DMS153 treated with DMSO at 0.1 percent for 48 hours (cell line): ENCODE data around the gene CBX1.

Experiments
- DNase-seq: peaks from one replicate; lab custom pipeline; 2025; ENCODE audit not compliant: unreplicated experiment; lab: John Stamatoyannopoulos, UW

The CBX1 gene

DNA sequence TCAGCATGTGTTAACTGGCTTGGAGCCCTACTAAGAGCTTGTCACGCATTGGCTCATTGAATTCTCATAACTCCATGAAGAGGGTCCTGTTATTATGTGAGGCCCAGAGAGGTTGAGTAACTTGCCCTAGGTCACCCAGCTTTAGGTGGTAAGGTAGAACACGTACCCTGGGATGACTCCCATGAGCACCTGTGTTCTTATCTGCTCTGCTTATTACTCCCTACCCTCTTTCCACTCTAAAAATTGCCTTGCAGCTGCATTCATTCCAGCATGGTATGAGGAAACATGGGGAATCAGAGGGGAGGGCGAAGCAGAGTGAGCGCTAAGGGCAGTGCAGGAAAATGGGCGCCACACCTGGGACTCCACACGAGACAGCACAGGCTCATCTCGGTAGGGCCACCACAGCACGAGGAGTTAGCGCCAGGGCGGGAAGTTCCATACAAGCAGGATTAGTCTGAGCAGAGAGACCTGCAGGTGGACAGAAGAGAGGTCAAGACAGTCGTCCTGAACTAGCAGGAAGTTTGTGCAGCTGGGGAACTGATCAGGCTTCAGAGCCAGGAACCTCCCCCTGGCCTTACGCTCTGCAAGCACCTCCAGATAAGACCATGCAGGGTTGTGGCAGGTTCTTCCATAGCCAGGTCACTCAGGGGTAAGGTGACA, 73.8 kb downstream of the CBX1 start:
- DNase-seq: no peak

- peak; percentile 70 for DNase-seq
These were observed 74.6 kb downstream of the CBX1 start for GRCh38 chr17:48026502-48027321.

GRCh38 chr17:48025904-48026501, 75.3 kb downstream of the CBX1 start:
- no peak for DNase-seq

- DNase-seq: peak; percentile 95
These were observed 76.0 kb downstream of the CBX1 start for GRCh38 chr17:48025040-48025903.

DNA sequence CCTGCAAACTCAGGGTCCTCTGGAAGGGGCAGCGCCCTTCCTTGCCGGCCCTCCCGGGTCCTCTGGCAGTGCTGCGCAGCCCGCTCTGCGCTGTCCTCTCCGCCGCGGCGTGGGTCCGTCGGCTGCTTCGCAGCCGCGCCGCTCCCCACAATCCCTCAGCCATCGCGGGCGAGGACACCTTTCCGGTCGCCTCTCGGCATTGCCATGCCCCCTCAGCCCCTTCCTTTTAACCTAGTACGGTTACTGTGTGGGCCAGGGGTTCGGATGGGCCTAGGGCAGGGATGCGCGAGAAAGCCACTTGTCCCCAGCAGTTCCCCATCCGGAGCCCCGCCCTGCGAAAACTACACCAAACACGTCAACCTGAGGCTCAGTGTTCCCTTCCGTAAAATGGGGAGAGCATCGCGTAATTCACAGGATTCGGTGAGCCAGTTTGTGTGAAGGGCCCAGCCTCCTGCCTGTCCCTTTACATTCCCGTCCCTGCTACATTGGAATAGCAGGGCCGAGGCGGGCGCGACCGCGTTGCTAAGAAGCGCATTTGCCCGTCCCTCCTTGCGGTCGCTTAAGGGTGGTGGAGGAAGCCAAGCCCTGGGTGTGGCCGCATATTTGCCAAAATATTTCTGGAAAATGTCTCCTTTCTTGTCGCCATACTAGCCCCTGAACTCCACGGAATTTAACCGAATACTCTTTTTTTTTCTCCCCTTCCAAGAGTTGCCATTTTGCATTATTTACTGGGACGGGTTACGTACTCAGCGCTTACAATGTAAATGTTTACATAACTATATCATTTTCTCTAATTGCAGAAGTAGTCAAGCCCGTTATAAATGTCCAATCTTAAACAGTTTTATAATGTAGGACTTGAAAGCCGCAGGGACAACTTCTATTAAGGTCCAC, 76.9 kb downstream of the CBX1 start:
- no peak for DNase-seq

DNA sequence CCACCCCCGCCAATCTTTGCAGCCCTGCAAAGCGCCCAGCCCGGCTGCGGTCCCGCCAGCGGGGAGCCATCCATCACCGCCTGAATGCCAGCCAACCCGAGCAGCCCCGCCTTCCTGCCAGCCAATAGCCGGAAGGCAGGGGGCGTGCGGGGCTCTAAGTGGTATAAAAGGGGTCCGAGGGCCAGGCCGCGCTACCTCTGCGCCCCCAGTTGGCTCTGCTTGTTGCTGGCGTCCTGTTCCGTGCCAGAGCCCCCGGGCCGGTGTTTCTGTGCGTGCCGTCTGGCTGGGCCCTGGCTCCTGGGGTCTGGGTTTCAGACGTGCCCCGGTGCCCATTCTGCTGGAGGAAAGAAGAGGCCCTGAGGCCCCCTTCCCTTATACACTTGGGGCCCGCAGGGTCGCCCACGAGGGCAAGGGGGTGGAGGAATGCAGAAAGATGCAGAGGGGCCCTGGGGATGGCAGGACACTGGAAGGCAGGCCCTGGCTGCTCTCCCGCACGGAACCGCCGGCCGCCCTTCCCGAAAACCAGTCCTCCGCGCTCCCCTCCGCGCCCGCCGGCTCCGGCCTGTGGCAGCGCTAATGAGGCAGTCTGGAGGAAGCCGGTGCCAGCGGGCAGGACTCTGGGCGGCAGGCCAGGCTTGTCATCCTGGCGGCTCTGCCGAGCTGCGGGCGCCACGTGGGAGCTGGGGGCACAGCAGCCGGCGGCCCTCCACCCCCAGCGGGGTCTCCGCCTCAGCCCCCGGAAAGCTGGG, 77.7 kb downstream of the CBX1 start:
- peak; percentile 65 for DNase-seq

DNA sequence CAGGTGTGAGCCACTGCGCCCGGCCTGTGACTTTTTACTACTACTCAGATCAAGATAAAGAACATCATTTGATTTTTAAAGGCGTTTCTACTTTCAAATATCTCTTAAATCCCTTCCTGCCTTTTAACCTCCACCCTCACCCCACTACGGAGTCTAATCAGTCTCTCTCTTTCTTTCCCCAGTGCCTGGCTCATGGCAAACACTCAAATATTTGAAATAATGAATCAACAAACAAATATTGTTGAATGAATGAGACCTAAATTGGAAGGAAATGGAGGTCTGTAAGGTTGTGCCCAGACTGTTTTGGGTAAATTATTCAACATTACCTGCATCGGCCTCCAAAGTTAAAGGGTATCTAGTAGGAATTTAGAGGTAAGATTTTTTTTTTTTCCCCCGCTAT, 78.4 kb downstream of the CBX1 start:
- no peak for DNase-seq

- DNase-seq: no peak
These were observed 79.3 kb downstream of the CBX1 start for GRCh38 chr17:48021934-48022333.
